CD4-positive, CD25-positive, alpha-beta regulatory T cell (primary cell): ENCODE data around the gene NARF. TPM values are rescaled to one million over a fixed set of nuclear protein-coding genes. Genes with fewer than 3 reads are reported as not detected.

ENCODE experiments used
- ATAC-seq, 2 donors: fragments of 150-1000 bp; cut with Tn5 transposase; one replicate each; pipeline ENCODE4 v1.10.0; 2021; ENCODE audit warnings: low read depth in 2 of 2, moderate number of reproducible peaks in 2 of 2, moderate library complexity in 1 of 2
- DNase-seq, 3 donors: peaks; one replicate each; pipeline versions ENCODE4 v3.0.0 to v3.0.0-alpha.2; 2012 to 2022; ENCODE audit warnings: mixed read lengths in 1 of 3
- H3K27ac ChIP-seq: one replicate; pipeline ENCODE4 v1.7.0; 2013; ENCODE audit warnings: mild to moderate bottlenecking, low read length; ENCODE audit not compliant: insufficient read depth, poor library complexity, severe bottlenecking
- H3K27me3 ChIP-seq: one replicate; pipeline ENCODE4 v1.7.0; 2013; ENCODE audit warnings: low read length; ENCODE audit not compliant: control insufficient read depth, insufficient read depth
- H3K36me3 ChIP-seq: one replicate; pipeline ENCODE4 v1.7.0; 2013; ENCODE audit warnings: mild to moderate bottlenecking, low read length, moderate library complexity; ENCODE audit not compliant: control insufficient read depth, insufficient read depth
- H3K4me1 ChIP-seq: 2 replicates; pipeline ENCODE4 v1.7.0; 2013; ENCODE audit warnings: mild to moderate bottlenecking, low read length; ENCODE audit not compliant: insufficient read depth, control insufficient read depth, poor library complexity, severe bottlenecking
- H3K4me3 ChIP-seq: one replicate; pipeline ENCODE4 v1.7.0; 2013; ENCODE audit warnings: low read depth, mild to moderate bottlenecking, low read length, moderate library complexity
- H3K9me3 ChIP-seq, 2 experiments: 1 replicate in 1 of 2; 2 replicates in 1 of 2; pipeline ENCODE4 v1.7.0; 2013; ENCODE audit warnings: low read length in 2 of 2, mild to moderate bottlenecking in 1 of 2, moderate library complexity in 1 of 2; ENCODE audit not compliant: control insufficient read depth in 2 of 2
- H3K27ac Mint-ChIP-seq, 3 donors: one replicate each; pipeline ENCODE4 v1.8.0; 2020 to 2022; ENCODE audit warnings: mild to moderate bottlenecking in 3 of 3, mixed read lengths in 3 of 3, moderate library complexity in 2 of 3
- H3K27me3 Mint-ChIP-seq: one replicate; pipeline ENCODE4 v1.8.0; 2022; ENCODE audit warnings: mild to moderate bottlenecking, mixed read lengths
- H3K36me3 Mint-ChIP-seq: one replicate; pipeline ENCODE4 v1.8.0; 2020; ENCODE audit warnings: mixed read lengths
- H3K4me1 Mint-ChIP-seq, 4 donors: one replicate each; pipeline ENCODE4 v1.8.0; 2020 to 2022; ENCODE audit warnings: mixed read lengths in 4 of 4, mild to moderate bottlenecking in 1 of 4
- H3K4me3 Mint-ChIP-seq, 4 donors: one replicate each; pipeline ENCODE4 v1.8.0; 2020 to 2022; ENCODE audit warnings: mild to moderate bottlenecking in 4 of 4, mixed read lengths in 4 of 4, moderate library complexity in 3 of 4
- H3K9me3 Mint-ChIP-seq, 7 donors: one replicate each; pipeline ENCODE4 v1.8.0; 2020 to 2022; ENCODE audit warnings: mixed read lengths in 7 of 7, mild to moderate bottlenecking in 3 of 7, moderate library complexity in 2 of 7
- polyA plus RNA-seq, 4 donors: library from polyadenylated mRNA; unstranded; fragments of 300-500 nt; fragmentation: Illumina TruSeq; gene quantifications; one replicate each; pipeline ENCODE4 v1.2.3, GENCODE V29; 2021
- total RNA-seq: library from RNA; stranded (reverse); gene quantifications from one replicate; pipeline ENCODE4 v1.2.3, GENCODE V29; 2022

The NARF gene
- total and polyA plus RNA-seq, 5 donors from 2014 or later = 93.2 to 141 (median 112) TPM

- peak overlapping the region; percentile 23 for H3K27ac ChIP-seq
- H3K9me3 Mint-ChIP-seq = no peaks in the 10 kb centered on the region
- peak overlapping the region in 1 of 4 donors; percentile 72 for H3K4me3 Mint-ChIP-seq
- no peaks in the 10 kb centered on the region for H3K4me1 ChIP-seq
- no peaks in the 10 kb centered on the region for H3K27me3 ChIP-seq
- no peaks in the 10 kb centered on the region for H3K36me3 Mint-ChIP-seq
- DNase-seq (no peak), ATAC-seq (no peak)
- no peaks in the 10 kb centered on the region for H3K27me3 Mint-ChIP-seq
- H3K27ac Mint-ChIP-seq = peak overlapping the region in 1 of 3 donors; percentile 69
- H3K4me3 ChIP-seq = no peak overlapping the region
- H3K4me1 Mint-ChIP-seq = peaks cover 0 to 6% (median 0%) of the 10 kb centered on the region in 4 donors
- no peaks in the 10 kb centered on the region for H3K9me3 ChIP-seq
- H3K36me3 ChIP-seq = peaks cover 28% of the 10 kb centered on the region
These were observed 18.0 kb upstream of the NARF start for GRCh38 chr17:82440469-82440981.

- no peaks in the 10 kb centered on the region for H3K27me3 ChIP-seq
- H3K4me3 ChIP-seq = no peak overlapping the region
- H3K4me1 ChIP-seq = peaks cover 3% of the 10 kb centered on the region
- H3K36me3 ChIP-seq = peaks cover 29% of the 10 kb centered on the region
- H3K27ac ChIP-seq = no peak overlapping the region
- no peaks in the 10 kb centered on the region for H3K9me3 ChIP-seq
- no peak for DNase-seq
- no peaks in the 10 kb centered on the region for H3K36me3 Mint-ChIP-seq
- no peak for ATAC-seq
- H3K9me3 Mint-ChIP-seq = no peaks in the 10 kb centered on the region
- no peak overlapping the region for H3K4me3 Mint-ChIP-seq
- peaks cover 0 to 6% (median 2%) of the 10 kb centered on the region in 4 donors for H3K4me1 Mint-ChIP-seq
- no peak overlapping the region for H3K27ac Mint-ChIP-seq
- no peaks in the 10 kb centered on the region for H3K27me3 Mint-ChIP-seq
These were observed 17.4 kb upstream of the NARF start for GRCh38 chr17:82440991-82441627.

GRCh38 chr17:82441691-82442487 is 16.7 kb upstream of the NARF start:
- ATAC-seq = peak in 1 of 2 donors; percentile 12
- no peak overlapping the region for H3K4me3 ChIP-seq
- H3K4me1 Mint-ChIP-seq = peaks cover 0 to 11% (median 3%) of the 10 kb centered on the region in 4 donors
- H3K9me3 ChIP-seq = no peaks in the 10 kb centered on the region
- no peak overlapping the region for H3K4me3 Mint-ChIP-seq
- H3K36me3 ChIP-seq = peaks cover 28% of the 10 kb centered on the region
- H3K27ac ChIP-seq = no peak overlapping the region
- H3K36me3 Mint-ChIP-seq = no peaks in the 10 kb centered on the region
- H3K27me3 ChIP-seq = no peaks in the 10 kb centered on the region
- H3K4me1 ChIP-seq = peaks cover 7% of the 10 kb centered on the region
- no peaks in the 10 kb centered on the region for H3K9me3 Mint-ChIP-seq
- no peak for DNase-seq
- no peaks in the 10 kb centered on the region for H3K27me3 Mint-ChIP-seq
- H3K27ac Mint-ChIP-seq = peak overlapping the region in 2 of 3 donors; percentile 43 to 51

GRCh38 chr17:82442643-82443464 is 15.7 kb upstream of the NARF start:
- H3K4me3 Mint-ChIP-seq = peak overlapping the region in 1 of 4 donors; percentile 21
- no peak overlapping the region for H3K4me3 ChIP-seq
- peaks cover 28% of the 10 kb centered on the region for H3K36me3 ChIP-seq

GRCh38 chr17:82443465-82444283 is 14.9 kb upstream of the NARF start:
- H3K4me1 ChIP-seq = peaks cover 13% of the 10 kb centered on the region

More at GRCh38 chr17:82442643-82443464, 15.7 kb upstream of the NARF start:
- Mint-ChIP-seq H3K27ac (peak overlapping the region in 2 of 3 donors; percentile 51 to 76), H3K36me3 (no peaks in the 10 kb centered on the region), H3K9me3 (no peaks in the 10 kb centered on the region), H3K27me3 (no peaks in the 10 kb centered on the region), H3K4me1 (peaks cover 0 to 16% (median 5%) of the 10 kb centered on the region in 4 donors)
- Histone ChIP-seq H3K27me3 (no peaks in the 10 kb centered on the region), H3K9me3 (no peaks in the 10 kb centered on the region), H3K27ac (no peak overlapping the region), H3K4me1 (peaks cover 10% of the 10 kb centered on the region)
- no peak for DNase-seq
- no peak for ATAC-seq

GRCh38 chr17:82444284-82444893 is 14.2 kb upstream of the NARF start:
- Histone ChIP-seq H3K9me3 (no peaks in the 10 kb centered on the region), H3K36me3 (peaks cover 28% of the 10 kb centered on the region), H3K27ac (no peak overlapping the region), H3K4me3 (no peak overlapping the region), H3K4me1 (peaks cover 20% of the 10 kb centered on the region), H3K27me3 (no peaks in the 10 kb centered on the region)
- Mint-ChIP-seq H3K36me3 (no peaks in the 10 kb centered on the region), H3K9me3 (no peaks in the 10 kb centered on the region), H3K27ac (no peak overlapping the region), H3K27me3 (peaks cover 3% of the 10 kb centered on the region), H3K4me1 (peaks cover 5 to 25% (median 9%) of the 10 kb centered on the region in 4 donors), H3K4me3 (no peak overlapping the region)
- no peak for ATAC-seq
- DNase-seq = no peak

More at GRCh38 chr17:82443465-82444283, 14.9 kb upstream of the NARF start:
- H3K27me3 ChIP-seq = no peaks in the 10 kb centered on the region
- no peak overlapping the region for H3K27ac ChIP-seq
- H3K4me3 ChIP-seq = no peak overlapping the region
- no peaks in the 10 kb centered on the region for H3K9me3 Mint-ChIP-seq
- H3K36me3 ChIP-seq = peaks cover 28% of the 10 kb centered on the region
- ATAC-seq (no peak), DNase-seq (no peak)
- peaks cover 0 to 18% (median 5%) of the 10 kb centered on the region in 4 donors for H3K4me1 Mint-ChIP-seq
- no peaks in the 10 kb centered on the region for H3K9me3 ChIP-seq
- H3K27me3 Mint-ChIP-seq = no peaks in the 10 kb centered on the region
- no peak overlapping the region for H3K4me3 Mint-ChIP-seq
- H3K27ac Mint-ChIP-seq = no peak overlapping the region
- no peaks in the 10 kb centered on the region for H3K36me3 Mint-ChIP-seq
